Measurements from ENCODE around the gene ZNF8.
"Not testable (repeated sequence)": the region's sequence is repeated elsewhere in the genome, so short reads cannot be mapped to it uniquely, and the experiment has no call there.

The ZNF8 gene

GRCh38 chr19:58300620-58301019 is 21.9 kb downstream of the ZNF8 start:
- FAIRE-seq: no peak

GRCh38 chr19:58304255-58304654 is 25.5 kb downstream of the ZNF8 start:
- FAIRE-seq: no peak

GRCh38 chr19:58304748-58305064 is 26.0 kb downstream of the ZNF8 start:
- peak; percentile 53 for FAIRE-seq

- no peak for FAIRE-seq
Observed at GRCh38 chr19:58305065-58305931, 26.5 kb downstream of the ZNF8 start, which contains the start of gene ERVK3-1. Gene ERVK3-1 (plus strand): TSS chr19:58305377. CDS start chr19:58312169, 6,792 bp downstream.

GRCh38 chr19:58305932-58306323 is 27.2 kb downstream of the ZNF8 start:
- no peak for FAIRE-seq

GRCh38 chr19:58307736-58308135 is 29.0 kb downstream of the ZNF8 start:
- no peak for FAIRE-seq

- FAIRE-seq: not testable (repeated sequence)
Observed at GRCh38 chr19:58310685-58311084, 31.9 kb downstream of the ZNF8 start.

- no peak for FAIRE-seq
Observed at GRCh38 chr19:58311345-58311865, 32.6 kb downstream of the ZNF8 start.

- FAIRE-seq: no peak
Observed at GRCh38 chr19:58315580-58315979, 36.8 kb downstream of the ZNF8 start.

- FAIRE-seq: no peak
Observed at GRCh38 chr19:58317476-58318072, 38.8 kb downstream of the ZNF8 start.

GRCh38 chr19:58318297-58318696 is 39.5 kb downstream of the ZNF8 start:
- no peak for FAIRE-seq

GRCh38 chr19:58319241-58319640 is 40.5 kb downstream of the ZNF8 start:
- FAIRE-seq: no peak

GRCh38 chr19:58325311-58326022 is 46.7 kb downstream of the ZNF8 start:
- no peak for FAIRE-seq

GRCh38 chr19:58326501-58326913 is 47.8 kb downstream of the ZNF8 start:
- no peak for FAIRE-seq

- no peak for FAIRE-seq
Observed at GRCh38 chr19:58326914-58327726, 48.4 kb downstream of the ZNF8 start, which contains the start of gene ZSCAN22. Gene ZSCAN22 (plus strand): TSS chr19:58326994. CDS start chr19:58334803, 7,809 bp downstream.

- FAIRE-seq: no peak
Observed at GRCh38 chr19:58328999-58329398, 50.2 kb downstream of the ZNF8 start.

GRCh38 chr19:58330458-58330857 is 51.7 kb downstream of the ZNF8 start:
- no peak for FAIRE-seq

- FAIRE-seq: no peak
Observed at GRCh38 chr19:58332697-58333096, 53.9 kb downstream of the ZNF8 start.

- FAIRE-seq: no peak
Observed at GRCh38 chr19:58334691-58335249, 56.0 kb downstream of the ZNF8 start.

- no peak for FAIRE-seq
Observed at GRCh38 chr19:58335630-58336029, 56.9 kb downstream of the ZNF8 start.

GRCh38 chr19:58336216-58336615 is 57.5 kb downstream of the ZNF8 start:
- no peak for FAIRE-seq

- FAIRE-seq: no peak
Observed at GRCh38 chr19:58336820-58337219, 58.1 kb downstream of the ZNF8 start.
